Mesothelial cell of epicardium (in vitro differentiated cells): ENCODE measurements around the gene ADGRG3. TPM values are rescaled to one million over a fixed set of nuclear protein-coding genes. Genes with fewer than 3 reads are reported as not detected.

Experiments
- DNase-seq, 2 experiments: peaks; one replicate each; pipeline ENCODE4 v3.0.0; 2021; ENCODE audit warnings: low spot score in 2 of 2; ENCODE audit not compliant: unreplicated experiment in 2 of 2
- H3K27ac Mint-ChIP-seq: 2 replicates; pipeline ENCODE4 v1.8.0; 2021; ENCODE audit warnings: mixed read lengths
- H3K27me3 Mint-ChIP-seq: 2 replicates; pipeline ENCODE4 v1.8.0; 2021; ENCODE audit warnings: low read depth, mixed read lengths
- H3K36me3 Mint-ChIP-seq: 2 replicates; pipeline ENCODE4 v1.8.0; 2021; ENCODE audit warnings: mixed read lengths
- H3K4me1 Mint-ChIP-seq: 2 replicates; pipeline ENCODE4 v1.8.0; 2021; ENCODE audit warnings: mixed read lengths
- H3K4me3 Mint-ChIP-seq: 2 replicates; pipeline ENCODE4 v1.8.0; 2021; ENCODE audit warnings: mild to moderate bottlenecking, moderate library complexity, mixed read lengths
- H3K9me3 Mint-ChIP-seq: 2 replicates; pipeline ENCODE4 v1.8.0; 2021; ENCODE audit warnings: mixed read lengths
- total RNA-seq: library from RNA; stranded (reverse); gene quantifications from 3 replicates; pipeline ENCODE4 v1.2.1, GENCODE V29; 2021
- TF ChIP-seq, protein P1 (sequence below): fragments of 200-600 bp; sonication (generic); IDR thresholded peaks from one replicate; pipeline ENCODE4 v1.5.0; 2021; ENCODE audit warnings: antibody characterized with exemption; ENCODE audit not compliant: unreplicated experiment

The ADGRG3 gene
- total RNA-seq, 1 donor from 2014 or later = not detected

- no peak for DNase-seq
- H3K36me3 Mint-ChIP-seq = no peaks in the 10 kb centered on the region
- peaks cover 37% of the 10 kb centered on the region for H3K4me1 Mint-ChIP-seq
- H3K27me3 Mint-ChIP-seq = peaks cover 1% of the 10 kb centered on the region
- no peak overlapping the region for H3K27ac Mint-ChIP-seq
- TF ChIP-seq, protein P1, sequence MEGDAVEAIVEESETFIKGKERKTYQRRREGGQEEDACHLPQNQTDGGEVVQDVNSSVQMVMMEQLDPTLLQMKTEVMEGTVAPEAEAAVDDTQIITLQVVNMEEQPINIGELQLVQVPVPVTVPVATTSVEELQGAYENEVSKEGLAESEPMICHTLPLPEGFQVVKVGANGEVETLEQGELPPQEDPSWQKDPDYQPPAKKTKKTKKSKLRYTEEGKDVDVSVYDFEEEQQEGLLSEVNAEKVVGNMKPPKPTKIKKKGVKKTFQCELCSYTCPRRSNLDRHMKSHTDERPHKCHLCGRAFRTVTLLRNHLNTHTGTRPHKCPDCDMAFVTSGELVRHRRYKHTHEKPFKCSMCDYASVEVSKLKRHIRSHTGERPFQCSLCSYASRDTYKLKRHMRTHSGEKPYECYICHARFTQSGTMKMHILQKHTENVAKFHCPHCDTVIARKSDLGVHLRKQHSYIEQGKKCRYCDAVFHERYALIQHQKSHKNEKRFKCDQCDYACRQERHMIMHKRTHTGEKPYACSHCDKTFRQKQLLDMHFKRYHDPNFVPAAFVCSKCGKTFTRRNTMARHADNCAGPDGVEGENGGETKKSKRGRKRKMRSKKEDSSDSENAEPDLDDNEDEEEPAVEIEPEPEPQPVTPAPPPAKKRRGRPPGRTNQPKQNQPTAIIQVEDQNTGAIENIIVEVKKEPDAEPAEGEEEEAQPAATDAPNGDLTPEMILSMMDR = no peak
- H3K9me3 Mint-ChIP-seq = no peaks in the 10 kb centered on the region
- no peak overlapping the region for H3K4me3 Mint-ChIP-seq
These were observed 37.7 kb upstream of the ADGRG3 start for GRCh38 chr16:57630407-57630797.

DNA sequence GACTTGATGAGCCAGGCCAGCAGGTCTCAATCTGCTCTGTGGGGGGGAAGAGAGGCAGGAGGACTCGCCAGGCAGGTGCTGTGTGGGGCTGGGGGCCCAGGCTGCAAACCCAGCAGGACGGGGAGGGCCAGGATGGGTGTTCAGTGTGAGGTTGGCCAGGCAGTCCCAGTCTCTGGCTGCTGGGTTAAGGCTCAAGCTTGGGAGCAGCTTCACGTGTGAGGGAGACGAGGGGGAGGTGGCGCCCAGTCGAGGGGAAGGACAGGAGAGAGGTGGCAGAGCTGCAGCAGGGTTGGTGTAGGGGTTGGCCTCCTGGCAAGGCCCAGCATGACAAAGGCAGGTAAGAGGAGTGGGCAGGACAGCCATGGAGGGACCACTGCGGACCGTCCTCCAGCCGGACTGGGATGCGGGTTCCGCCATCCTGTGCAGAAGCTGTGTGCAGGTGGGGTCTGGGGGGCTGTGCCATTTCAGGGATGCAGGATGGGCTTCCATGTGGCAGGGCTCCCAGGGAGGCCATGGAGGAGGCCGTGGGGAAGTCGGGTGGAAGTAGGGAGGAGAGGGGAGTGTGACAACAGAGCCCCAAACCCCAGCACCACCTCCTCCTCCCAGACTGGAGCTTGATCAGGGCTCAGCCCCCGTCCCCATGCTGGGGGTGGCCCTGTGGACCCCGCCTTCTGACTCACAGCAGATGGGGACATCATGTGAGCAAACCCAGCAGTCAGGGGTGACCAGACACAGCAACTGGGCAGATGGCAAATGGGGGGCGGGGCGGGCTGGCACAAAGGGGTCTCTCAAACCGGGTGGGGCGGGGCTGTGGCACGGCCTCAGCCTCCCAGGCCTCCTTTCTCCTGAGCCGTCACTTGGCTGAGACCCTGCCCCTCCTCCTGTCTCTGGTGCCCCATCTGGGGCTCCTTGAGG lies 36.9 kb upstream of the ADGRG3 start:
- Mint-ChIP-seq H3K4me3 (no peak overlapping the region), H3K27me3 (peaks cover 1% of the 10 kb centered on the region), H3K36me3 (no peaks in the 10 kb centered on the region), H3K27ac (peak overlapping the region; percentile 34), H3K9me3 (no peaks in the 10 kb centered on the region), H3K4me1 (peaks cover 33% of the 10 kb centered on the region)
- no peak for DNase-seq
- TF ChIP-seq, protein P1 = no peak

DNA sequence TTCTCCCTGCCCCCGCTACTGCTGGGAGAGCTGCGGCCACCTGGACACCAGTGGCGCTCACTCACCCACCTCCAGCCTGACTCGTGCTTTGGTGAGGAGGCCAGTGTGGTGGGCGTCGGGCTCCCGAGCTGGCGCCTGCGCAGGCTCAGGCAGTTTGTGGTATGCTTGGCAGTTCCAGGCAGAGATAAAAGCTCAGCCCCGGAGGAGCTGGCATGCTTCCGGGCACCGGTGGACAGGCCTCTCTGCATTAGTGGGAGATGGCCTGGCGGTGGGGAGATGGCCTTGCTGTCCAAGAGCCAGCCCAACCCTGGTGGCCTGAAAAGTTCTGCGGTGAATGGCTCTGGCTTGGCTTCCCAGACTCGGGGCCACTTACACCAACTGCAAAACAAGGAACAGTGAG lies 35.5 kb upstream of the ADGRG3 start:
- TF ChIP-seq, protein P1 = no peak
- Mint-ChIP-seq H3K27me3 (peaks cover 1% of the 10 kb centered on the region), H3K27ac (no peak overlapping the region), H3K4me1 (peaks cover 34% of the 10 kb centered on the region), H3K36me3 (no peaks in the 10 kb centered on the region), H3K9me3 (no peaks in the 10 kb centered on the region), H3K4me3 (no peak overlapping the region)
- DNase-seq = no peak

GRCh38 chr16:57633383-57634064 lies 34.6 kb upstream of the ADGRG3 start:
- no peaks in the 10 kb centered on the region for H3K27me3 Mint-ChIP-seq
- TF ChIP-seq, protein P1 = no peak
- H3K4me3 Mint-ChIP-seq = no peak overlapping the region
- H3K36me3 Mint-ChIP-seq = no peaks in the 10 kb centered on the region
- peaks cover 31% of the 10 kb centered on the region for H3K4me1 Mint-ChIP-seq
- no peak for DNase-seq
- H3K27ac Mint-ChIP-seq = no peak overlapping the region
- H3K9me3 Mint-ChIP-seq = no peaks in the 10 kb centered on the region

DNA sequence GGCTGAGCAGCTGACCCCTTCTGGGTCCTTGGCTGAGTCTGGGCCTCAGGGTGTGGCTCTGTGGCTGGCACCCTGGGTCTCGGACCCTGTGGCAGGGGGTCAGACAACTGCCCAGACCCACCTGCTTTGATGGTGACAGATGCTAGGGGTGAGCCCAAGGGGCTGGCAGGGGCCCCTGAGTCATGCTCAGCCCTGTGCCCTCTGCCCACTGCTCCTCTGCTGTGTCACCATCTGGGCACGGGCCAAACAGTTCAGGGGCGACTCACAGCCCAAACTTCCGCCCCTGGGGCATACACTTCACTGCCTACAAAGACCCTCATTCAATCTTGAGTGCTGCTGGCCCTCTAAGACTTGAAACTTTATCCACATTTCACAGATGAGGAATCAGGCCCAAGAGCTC lies 33.9 kb upstream of the ADGRG3 start:
- no peak overlapping the region for H3K4me3 Mint-ChIP-seq
- TF ChIP-seq, protein P1 = no peak

More for the DNA sequence above, 33.9 kb upstream of the ADGRG3 start:
- Mint-ChIP-seq H3K9me3 (no peaks in the 10 kb centered on the region), H3K27ac (no peak overlapping the region), H3K27me3 (no peaks in the 10 kb centered on the region), H3K4me1 (peaks cover 26% of the 10 kb centered on the region), H3K36me3 (no peaks in the 10 kb centered on the region)
- no peak for DNase-seq
